B cell (primary cell): ENCODE measurements around the gene SF3B5. TPM values are rescaled to one million over a fixed set of nuclear protein-coding genes. Genes with fewer than 3 reads are reported as not detected.
A peak's percentile ranks its signal among the peaks of the same experiment; 100 is the strongest.

Source experiments
- ATAC-seq: fragments of 200-7000 bp; cut with Tn5 transposase; one replicate; pipeline ENCODE4 v1.10.0; 2021; ENCODE audit warnings: low read depth, mild to moderate bottlenecking, moderate number of reproducible peaks, moderate library complexity
- CTCF ChIA-PET: fragments of 350-600 bp; sonication (Branson Sonifier 250); formaldehyde crosslinking; loops from one replicate; lab custom pipeline; 2021; ENCODE audit warnings: antibody characterized with exemption, inconsistent platforms; lab: Charles Lee
- POLR2A ChIA-PET: fragments of 350-600 bp; sonication (Branson Sonifier 250); formaldehyde crosslinking; loops from one replicate; lab custom pipeline; 2021; ENCODE audit warnings: antibody characterized with exemption; lab: Charles Lee
- DNase-seq: peaks from one replicate; pipeline ENCODE4 v3.0.0; 2013
- H2AFZ ChIP-seq: 2 replicates; pipeline ENCODE4 v1.6.1; 2012; ENCODE audit warnings: mild to moderate bottlenecking, low read depth, low read length; ENCODE audit not compliant: insufficient read depth, poor library complexity, severe bottlenecking
- H3K27ac ChIP-seq, 2 donors: 1 replicate in 1 of 2; 2 replicates in 1 of 2; pipeline ENCODE4 v1.5.1; 2012 to 2013; ENCODE audit warnings: low read length in 2 of 2, mild to moderate bottlenecking in 2 of 2, moderate library complexity in 1 of 2
- H3K27me3 ChIP-seq, 4 experiments: fragments of 200-600 bp in 1 of 4; sonication (generic) in 1 of 4; replicated peaks in 1 of 4; 1 replicate in 2 of 4; 2 replicates in 2 of 4; pipeline versions ENCODE4 v1.6.1 to v1.7.0; 2013 to 2016; ENCODE audit warnings: low read length in 3 of 4, mild to moderate bottlenecking in 2 of 4, mixed read lengths in 1 of 4, moderate library complexity in 1 of 4; ENCODE audit not compliant: insufficient read depth in 4 of 4, control insufficient read depth in 3 of 4; ENCODE audit errors: control extremely low read depth in 1 of 4
- H3K36me3 ChIP-seq, 2 experiments: replicated peaks in 1 of 2; 1 replicate in 1 of 2; 2 replicates in 1 of 2; pipeline versions ENCODE4 v1.6.1 to v1.7.1; 2013; ENCODE audit warnings: low read length in 1 of 2; ENCODE audit not compliant: insufficient read depth in 2 of 2, control insufficient read depth in 1 of 2; ENCODE audit errors: control extremely low read depth in 1 of 2, extremely low read depth in 1 of 2
- H3K4me1 ChIP-seq, 2 donors: fragments of 200-600 bp in 1 of 2; sonication (generic) in 1 of 2; 1 replicate in 1 of 2; 2 replicates in 1 of 2; pipeline versions ENCODE4 v1.5.1 to v1.6.1; 2013 to 2017; ENCODE audit warnings: low read length in 2 of 2; ENCODE audit not compliant: control insufficient read depth in 2 of 2, insufficient read depth in 2 of 2
- H3K4me2 ChIP-seq: replicated peaks from 2 replicates; pipeline ENCODE3; 2012; ENCODE audit warnings: mild to moderate bottlenecking, low read depth, low read length; ENCODE audit not compliant: poor library complexity, severe bottlenecking
- H3K4me3 ChIP-seq, 5 experiments: fragments of 200-600 bp in 1 of 5; sonication (generic) in 1 of 5; 1 replicate in 3 of 5; 2 replicates in 2 of 5; pipeline versions ENCODE4 v1.5.1 to v1.7.0; 2011 to 2016; ENCODE audit warnings: low read length in 4 of 5, mild to moderate bottlenecking in 4 of 5, low read depth in 2 of 5, control low read depth in 1 of 5, moderate library complexity in 1 of 5; ENCODE audit not compliant: insufficient read depth in 1 of 5; ENCODE audit errors: control extremely low read depth in 1 of 5, extremely low read depth in 1 of 5
- H3K79me2 ChIP-seq: fragments of 200-600 bp; sonication (generic); one replicate; pipeline ENCODE4 v1.6.0; 2016; ENCODE audit warnings: low read length; ENCODE audit not compliant: control insufficient read depth, insufficient read depth
- H3K9ac ChIP-seq: fragments of 200-600 bp; sonication (generic); 2 replicates; pipeline ENCODE4 v1.6.1; 2017; ENCODE audit warnings: mild to moderate bottlenecking, low read length, moderate library complexity
- H3K9me3 ChIP-seq, 3 donors: one replicate each; pipeline versions ENCODE4 v1.6.1 to v1.7.1; 2013; ENCODE audit warnings: low read length in 2 of 3; ENCODE audit not compliant: control insufficient read depth in 2 of 3, insufficient read depth in 1 of 3; ENCODE audit errors: control extremely low read depth in 1 of 3
- H4K20me1 ChIP-seq: 2 replicates; pipeline ENCODE4 v1.6.0; 2012; ENCODE audit warnings: mild to moderate bottlenecking, low read length; ENCODE audit not compliant: insufficient read depth, control insufficient read depth, poor library complexity, severe bottlenecking
- H3K27ac Mint-ChIP-seq: one replicate; pipeline ENCODE4 v1.8.0; 2021; ENCODE audit warnings: mixed read lengths
- H3K27me3 Mint-ChIP-seq: one replicate; pipeline ENCODE4 v1.8.0; 2021; ENCODE audit warnings: mixed read lengths
- H3K4me1 Mint-ChIP-seq: one replicate; pipeline ENCODE4 v1.8.0; 2021; ENCODE audit warnings: mixed read lengths
- H3K4me3 Mint-ChIP-seq: one replicate; pipeline ENCODE4 v1.8.0; 2021; ENCODE audit warnings: mixed read lengths
- H3K9me3 Mint-ChIP-seq: one replicate; pipeline ENCODE4 v1.8.0; 2022; ENCODE audit warnings: mixed read lengths; ENCODE audit not compliant: insufficient read depth
- EZH2 ChIP-seq: IDR thresholded peaks from 2 replicates; pipeline ENCODE4 v1.6.1; 2012; ENCODE audit warnings: borderline replicate concordance, low read depth, mild to moderate bottlenecking, moderate library complexity, low read length; ENCODE audit not compliant: insufficient read depth, poor library complexity, severe bottlenecking
- WGBS: methylation state at CpG from one replicate; pipeline ENCODE4 v1.1.5; 2013; ENCODE audit warnings: missing lambda C conversion rate; ENCODE audit not compliant: insufficient coverage; 5-methylcytosine and 5-hydroxymethylcytosine counted together
- intact Hi-C: fragments of 100-400 bp; cut with micrococcal nuclease; formaldehyde crosslinking; loops from one replicate; pipeline ENCODE4 v1.10.0; 2022
- polyA plus RNA-seq: library from polyadenylated mRNA; depleted of rRNA; stranded (reverse); fragments of >200 nt; gene quantifications from 2 replicates; pipeline ENCODE4 v1.2.3, GENCODE V29; 2012
- total RNA-seq, 2 donors: library from RNA; stranded (reverse); fragments of 120-200 nt in 1 of 2; gene quantifications; 1 replicate in 1 of 2; 2 replicates in 1 of 2; pipeline versions ENCODE4 v1.2.3 to v1.2.4, GENCODE V29; 2013 to 2022
- TF ChIP-seq, protein P1 (sequence below): fragments of 200-600 bp; IDR thresholded peaks from one replicate; pipeline ENCODE4 v1.8.0; 2022; ENCODE audit warnings: antibody characterized with exemption, mild to moderate bottlenecking

SF3B5 gene
- total and polyA plus RNA-seq, 2 donors (not counting 1 experiment from before 2014, with no cell fraction given): 111 to 360 TPM

DNA sequence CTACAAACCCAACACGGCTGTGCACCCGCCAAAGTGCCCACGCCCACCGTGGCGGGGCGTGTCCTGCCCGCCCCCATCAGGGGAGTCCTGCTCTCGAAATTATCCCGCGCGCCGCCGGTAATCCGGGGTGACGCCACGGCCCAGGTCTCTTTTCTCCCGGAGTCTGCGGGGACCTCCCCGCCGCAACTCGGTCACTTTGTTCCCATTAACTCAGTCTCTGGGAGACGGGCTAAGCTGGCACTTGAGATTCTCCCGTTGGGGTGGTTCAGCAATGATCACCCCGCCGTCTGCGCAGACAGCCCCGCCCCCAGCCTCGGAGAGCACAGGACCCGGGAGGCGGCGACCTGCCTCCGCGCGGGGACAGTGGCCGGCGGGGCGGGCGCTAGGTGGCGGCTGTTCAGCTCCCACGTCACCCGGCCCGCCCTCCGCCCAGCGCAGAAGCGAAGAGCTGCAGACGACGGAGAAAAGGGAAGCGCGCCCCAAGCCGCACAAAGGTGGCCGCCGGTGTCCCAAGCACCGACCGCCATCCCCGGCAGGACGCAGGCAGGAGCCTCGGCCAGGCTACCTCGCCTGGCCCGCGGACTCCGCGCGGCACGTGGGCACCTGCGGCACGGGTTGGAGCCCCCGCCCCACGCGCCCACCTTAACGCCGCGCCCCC lies 31.5 kb downstream of the SF3B5 start:
- Mint-ChIP-seq H3K9me3 (no peaks in the 10 kb centered on the region), H3K27ac (peak overlapping the region; percentile 92), H3K4me3 (peak overlapping the region; percentile 90), H3K4me1 (peaks cover 37% of the 10 kb centered on the region), H3K27me3 (no peaks in the 10 kb centered on the region)
- Histone ChIP-seq H2AFZ (peak overlapping the region; percentile 82), H3K36me3 (no peaks in the 10 kb centered on the region), H3K9ac (peak overlapping the region; percentile 97), H4K20me1 (no peaks in the 10 kb centered on the region), H3K4me2 (peak overlapping the region; percentile 74), H3K4me1 (peaks cover 21 to 32% of the 10 kb centered on the region in 2 donors), H3K4me3 (peak overlapping the region; percentile 74 to 86 (median 82)), H3K79me2 (peaks cover 7% of the 10 kb centered on the region), H3K27me3 (no peaks in the 10 kb centered on the region), H3K9me3 (no peaks in the 10 kb centered on the region), H3K27ac (peak overlapping the region; percentile 88 to 96)
- ChIA-PET CTCF (interaction anchor here (0.7 to 2.5 kb wide), 10 partner anchors 9 to 489 kb away, joined by 3 to 12 read pairs (median 4); no protein-coding TSS in a partner anchor), POLR2A (interaction anchor here (0.9 to 3.9 kb wide), 3 partner anchors 9 to 152 kb away, joined by 6 to 27 read pairs (median 23); partner anchors contain the start of gene SF3B5)
- under 1% methylated on average over 72 of the region's 72 CpGs for WGBS
- TF ChIP-seq, protein P1, sequence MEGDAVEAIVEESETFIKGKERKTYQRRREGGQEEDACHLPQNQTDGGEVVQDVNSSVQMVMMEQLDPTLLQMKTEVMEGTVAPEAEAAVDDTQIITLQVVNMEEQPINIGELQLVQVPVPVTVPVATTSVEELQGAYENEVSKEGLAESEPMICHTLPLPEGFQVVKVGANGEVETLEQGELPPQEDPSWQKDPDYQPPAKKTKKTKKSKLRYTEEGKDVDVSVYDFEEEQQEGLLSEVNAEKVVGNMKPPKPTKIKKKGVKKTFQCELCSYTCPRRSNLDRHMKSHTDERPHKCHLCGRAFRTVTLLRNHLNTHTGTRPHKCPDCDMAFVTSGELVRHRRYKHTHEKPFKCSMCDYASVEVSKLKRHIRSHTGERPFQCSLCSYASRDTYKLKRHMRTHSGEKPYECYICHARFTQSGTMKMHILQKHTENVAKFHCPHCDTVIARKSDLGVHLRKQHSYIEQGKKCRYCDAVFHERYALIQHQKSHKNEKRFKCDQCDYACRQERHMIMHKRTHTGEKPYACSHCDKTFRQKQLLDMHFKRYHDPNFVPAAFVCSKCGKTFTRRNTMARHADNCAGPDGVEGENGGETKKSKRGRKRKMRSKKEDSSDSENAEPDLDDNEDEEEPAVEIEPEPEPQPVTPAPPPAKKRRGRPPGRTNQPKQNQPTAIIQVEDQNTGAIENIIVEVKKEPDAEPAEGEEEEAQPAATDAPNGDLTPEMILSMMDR: peak; percentile 14
- no peak for TF ChIP-seq EZH2
- peak; percentile 91 for ATAC-seq
- intact Hi-C loops: loop anchor here (1.0 kb wide), 6 partner anchors 9 to 614 kb away; partner anchors contain the start of genes ADAT2, LTV1, PEX3 and SF3B5
- peak; percentile 97 for DNase-seq
